Liver (tissue), 9 donors: ENCODE measurements around the gene BIN1. TPM values are rescaled to one million over a fixed set of nuclear protein-coding genes. Genes with fewer than 3 reads are reported as not detected.

Experiments used
- DNase-seq: peaks from one replicate; pipeline ENCODE4 v3.0.0-alpha.2; 2017; ENCODE audit warnings: low spot score
- H3K27ac ChIP-seq, 2 donors: one replicate each; pipeline ENCODE4 v1.7.0; 2013; ENCODE audit warnings: inconsistent platforms in 2 of 2, low read length in 2 of 2, control low read depth in 1 of 2, low read depth in 1 of 2, mild to moderate bottlenecking in 1 of 2
- H3K27me3 ChIP-seq, 4 donors: one replicate each; pipeline versions ENCODE4 v1.6.1 to v1.7.0; 2013; ENCODE audit warnings: low read length in 3 of 4, inconsistent platforms in 1 of 4, mild to moderate bottlenecking in 1 of 4, moderate library complexity in 1 of 4; ENCODE audit not compliant: control insufficient read depth in 4 of 4, insufficient read depth in 4 of 4
- H3K36me3 ChIP-seq, 4 donors: one replicate each; pipeline versions ENCODE4 v1.6.1 to v1.7.0; 2013; ENCODE audit warnings: low read length in 3 of 4, mild to moderate bottlenecking in 3 of 4, low read depth in 1 of 4, moderate library complexity in 1 of 4; ENCODE audit not compliant: control insufficient read depth in 4 of 4, insufficient read depth in 3 of 4
- H3K4me1 ChIP-seq, 4 donors: one replicate each; pipeline versions ENCODE4 v1.6.1 to v1.7.0; 2013; ENCODE audit warnings: low read length in 3 of 4, mild to moderate bottlenecking in 3 of 4, moderate library complexity in 1 of 4; ENCODE audit not compliant: control insufficient read depth in 4 of 4, insufficient read depth in 4 of 4
- H3K4me3 ChIP-seq, 3 donors: one replicate each; pipeline versions ENCODE4 v1.6.1 to v1.7.0; 2013; ENCODE audit warnings: low read length in 3 of 3, control low read depth in 1 of 3, low read depth in 1 of 3, mild to moderate bottlenecking in 1 of 3
- H3K9ac ChIP-seq, 2 donors: one replicate each; pipeline ENCODE4 v1.7.0; 2013; ENCODE audit warnings: low read length in 2 of 2, mild to moderate bottlenecking in 2 of 2, moderate library complexity in 2 of 2, control low read depth in 1 of 2, low read depth in 1 of 2
- H3K9me3 ChIP-seq, 4 donors: one replicate each; pipeline versions ENCODE4 v1.6.1 to v1.7.0; 2013; ENCODE audit warnings: low read length in 3 of 4; ENCODE audit not compliant: control insufficient read depth in 4 of 4
- ATF3 ChIP-seq: IDR thresholded peaks from 2 replicates; pipeline ENCODE4 v1.6.1; 2016; ENCODE audit warnings: antibody characterized with exemption
- CTCF ChIP-seq: fragments of 150-350 bp; IDR thresholded peaks from 2 replicates; pipeline ENCODE4 v1.5.1; 2017; ENCODE audit warnings: improper control_type of control experiment, low read depth, low read length; ENCODE audit not compliant: missing input control
- EGR1 ChIP-seq, 2 donors: IDR thresholded peaks; 2 replicates each; pipeline ENCODE4 v1.6.1; 2016 to 2018; ENCODE audit warnings: antibody characterized with exemption in 2 of 2, low read depth in 2 of 2
- FOXA1 ChIP-seq: IDR thresholded peaks from 2 replicates; pipeline ENCODE4 v1.6.1; 2016; ENCODE audit warnings: antibody characterized with exemption
- FOXA2 ChIP-seq: IDR thresholded peaks from 2 replicates; pipeline ENCODE4 v1.6.1; 2016; ENCODE audit warnings: antibody characterized with exemption
- GABPA ChIP-seq, 2 donors: IDR thresholded peaks in 1 of 2; conservative IDR thresholded peaks in 1 of 2; 2 replicates each; pipeline ENCODE4 v1.6.1; 2016; ENCODE audit warnings: antibody characterized with exemption in 2 of 2, mild to moderate bottlenecking in 1 of 2, moderate library complexity in 1 of 2
- HNF4A ChIP-seq, 2 donors: conservative IDR thresholded peaks; 2 replicates each; pipeline ENCODE4 v1.6.1; 2016; ENCODE audit warnings: antibody characterized with exemption in 2 of 2, mild to moderate bottlenecking in 2 of 2
- HNF4G ChIP-seq: IDR thresholded peaks from 2 replicates; pipeline ENCODE4 v1.6.1; 2016; ENCODE audit warnings: antibody characterized with exemption
- JUND ChIP-seq, 2 donors: IDR thresholded peaks; 2 replicates each; pipeline ENCODE4 v1.6.1; 2016; ENCODE audit warnings: antibody characterized with exemption in 2 of 2
- NR2F2 ChIP-seq: IDR thresholded peaks from 2 replicates; pipeline ENCODE4 v1.6.1; 2016; ENCODE audit warnings: antibody characterized with exemption
- RAD21 ChIP-seq, 2 donors: IDR thresholded peaks; 2 replicates each; pipeline ENCODE4 v1.6.1; 2016; ENCODE audit warnings: antibody characterized with exemption in 2 of 2, mild to moderate bottlenecking in 2 of 2
- REST ChIP-seq: IDR thresholded peaks from 2 replicates; pipeline ENCODE4 v1.6.1; 2016; ENCODE audit warnings: antibody characterized with exemption, mild to moderate bottlenecking
- RXRA ChIP-seq, 2 donors: IDR thresholded peaks; 2 replicates each; pipeline ENCODE4 v1.6.1; 2017 to 2018; ENCODE audit warnings: antibody characterized with exemption in 2 of 2, mild to moderate bottlenecking in 1 of 2
- SP1 ChIP-seq: IDR thresholded peaks from 2 replicates; pipeline ENCODE4 v1.6.1; 2018; ENCODE audit warnings: antibody characterized with exemption, mild to moderate bottlenecking
- TAF1 ChIP-seq: conservative IDR thresholded peaks from 2 replicates; pipeline ENCODE4 v1.6.1; 2016; ENCODE audit warnings: antibody characterized with exemption, mild to moderate bottlenecking
- YY1 ChIP-seq: IDR thresholded peaks from 2 replicates; pipeline ENCODE4 v1.6.1; 2016; ENCODE audit warnings: antibody characterized with exemption, mild to moderate bottlenecking
- WGBS: extraction: QIAGEN DNeasy Blood & Tissue Kit; methylation state at CpG from one replicate; pipeline ENCODE4 v1.1.7; 2013; 5-methylcytosine and 5-hydroxymethylcytosine counted together
- polyA plus RNA-seq, 2 donors: library from polyadenylated mRNA; stranded (reverse) in 1 of 2; unstranded in 1 of 2; fragments of 200-250 nt in 1 of 2; fragments of >200 nt in 1 of 2; fragmentation: Nextera tagmentation in 1 of 2; extraction: Ambion mirVana in 1 of 2; gene quantifications; one replicate each; pipeline versions ENCODE4 v1.2.1 to v1.2.3, GENCODE V29; 2013 to 2015
- total RNA-seq, 2 donors: library from RNA; depleted of rRNA; stranded (reverse); fragments of >200 nt; gene quantifications; one replicate each; pipeline ENCODE4 v1.2.3, GENCODE V29; 2014
- donor health status: healthy.
- donor health status: healthy.
- donor health status: healthy.
- donor health status: healthy.
- donor health status: healthy.

Gene BIN1
- total and polyA plus RNA-seq, 4 donors: 13.3 to 21.5 (median 15.0) TPM

DNA sequence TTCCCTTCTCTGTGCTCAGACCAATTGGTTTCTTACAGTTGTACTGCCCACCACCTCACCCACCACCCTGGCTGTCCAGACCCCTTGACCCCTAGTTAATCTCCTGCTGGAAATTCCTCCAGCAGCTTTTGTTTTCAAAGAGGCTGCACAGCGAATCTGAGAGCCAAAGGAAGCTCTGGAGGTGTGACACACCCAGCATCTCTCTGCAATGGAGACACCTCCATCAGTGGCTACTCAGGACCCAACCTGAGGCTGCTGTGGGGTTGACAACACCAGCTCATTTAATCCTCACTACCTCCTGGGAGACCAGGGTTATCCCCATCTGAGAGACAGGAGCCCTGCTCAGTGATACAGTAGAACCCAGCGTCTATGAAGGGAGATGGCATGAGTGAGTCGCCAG, 86.4 kb downstream of the BIN1 start:
- Histone ChIP-seq H3K27me3 (no peaks in the 10 kb centered on the region), H3K36me3 (no peaks in the 10 kb centered on the region), H3K4me1 (peaks cover 0 to 8% (median 6%) of the 10 kb centered on the region in 4 donors), H3K9me3 (peaks cover 0 to 3% (median under 1%) of the 10 kb centered on the region in 4 donors), H3K4me3 (no peak overlapping the region), H3K27ac (no peak overlapping the region), H3K9ac (no peak overlapping the region)
- TF ChIP-seq JUND (IDR thresholded peaks at IDR 0.05) (no peak), RXRA (IDR thresholded peaks at IDR 0.05) (no peak), TAF1 (no peak), ATF3 (no peak), EGR1 (IDR thresholded peaks at IDR 0.05; ENCODE audit: low read depth in 2 of 2) (no peak), FOXA1 (no peak), YY1 (no peak), REST (no peak), FOXA2 (no peak), CTCF (no peak), SP1 (no peak), HNF4G (no peak), NR2F2 (no peak), RAD21 (IDR thresholded peaks at IDR 0.05) (no peak), HNF4A (conservative IDR thresholded peaks at IDR 0.05) (no peak), GABPA (IDR thresholded peaks at IDR 0.05 in 1 of 2, conservative IDR thresholded peaks at IDR 0.05 in 1 of 2) (no peak)
- no peak for DNase-seq
- WGBS: 93% methylated on average over 3 of the region's 3 CpGs

- WGBS: 94% methylated on average over 5 of the region's 5 CpGs
- no peak for TF ChIP-seq HNF4G
- TF ChIP-seq FOXA1: no peak
- TF ChIP-seq HNF4A (conservative IDR thresholded peaks at IDR 0.05): no peak
- TF ChIP-seq RXRA (IDR thresholded peaks at IDR 0.05): no peak
- no peak for TF ChIP-seq FOXA2
- no peak for DNase-seq
- Histone ChIP-seq H3K9ac (no peak overlapping the region), H3K4me3 (no peak overlapping the region), H3K27me3 (no peaks in the 10 kb centered on the region), H3K27ac (no peak overlapping the region), H3K9me3 (no peaks in the 10 kb centered on the region), H3K36me3 (no peaks in the 10 kb centered on the region), H3K4me1 (no peaks in the 10 kb centered on the region)
These were observed 89.4 kb downstream of the BIN1 start for GRCh38 chr2:127017548-127017947.
